Activated naive CD8-positive, alpha-beta T cell (primary cell): ENCODE results near the gene TRPM5.
"Not testable (repeated sequence)": the region's sequence is repeated elsewhere in the genome, so short reads cannot be mapped to it uniquely, and the experiment has no call there.

Experiments used
- H3K27ac Mint-ChIP-seq: one replicate; pipeline ENCODE4 v1.8.0; 2021; ENCODE audit warnings: mixed read lengths
- H3K27me3 Mint-ChIP-seq: one replicate; pipeline ENCODE4 v1.8.0; 2021; ENCODE audit warnings: mixed read lengths
- H3K36me3 Mint-ChIP-seq: one replicate; pipeline ENCODE4 v1.8.0; 2021; ENCODE audit warnings: mixed read lengths
- H3K4me1 Mint-ChIP-seq: one replicate; pipeline ENCODE4 v1.8.0; 2021; ENCODE audit warnings: low read depth, mixed read lengths
- H3K4me3 Mint-ChIP-seq: one replicate; pipeline ENCODE4 v1.8.0; 2021; ENCODE audit warnings: mild to moderate bottlenecking, mixed read lengths
- H3K9me3 Mint-ChIP-seq: one replicate; pipeline ENCODE4 v1.8.0; 2021; ENCODE audit warnings: low read depth, mixed read lengths

Gene TRPM5

GRCh38 chr11:2443881-2444820, at the start of gene TRPM5:
TSS of gene TRPM5 (minus strand) at chr11:2444514. CDS start at chr11:2423036, 21,478 bp downstream.
- Mint-ChIP-seq H3K27me3 (no peaks in the 10 kb centered on the region), H3K36me3 (no peaks in the 10 kb centered on the region), H3K27ac (peak within 1 kb of the TSS; percentile 80), H3K4me1 (peaks cover 45% of the 10 kb centered on the region), H3K9me3 (no peaks in the 10 kb centered on the region), H3K4me3 (peak within 1 kb of the TSS; percentile 89)

GRCh38 chr11:2489083-2489482, 44.8 kb upstream of the TRPM5 start:
- peaks cover 1% of the 10 kb centered on the region for H3K4me1 Mint-ChIP-seq
- peaks cover 55% of the 10 kb centered on the region for H3K36me3 Mint-ChIP-seq
- H3K27ac Mint-ChIP-seq: no peak overlapping the region
- no peaks in the 10 kb centered on the region for H3K27me3 Mint-ChIP-seq
- H3K4me3 Mint-ChIP-seq: no peak overlapping the region
- peaks cover 22% of the 10 kb centered on the region for H3K9me3 Mint-ChIP-seq

DNA sequence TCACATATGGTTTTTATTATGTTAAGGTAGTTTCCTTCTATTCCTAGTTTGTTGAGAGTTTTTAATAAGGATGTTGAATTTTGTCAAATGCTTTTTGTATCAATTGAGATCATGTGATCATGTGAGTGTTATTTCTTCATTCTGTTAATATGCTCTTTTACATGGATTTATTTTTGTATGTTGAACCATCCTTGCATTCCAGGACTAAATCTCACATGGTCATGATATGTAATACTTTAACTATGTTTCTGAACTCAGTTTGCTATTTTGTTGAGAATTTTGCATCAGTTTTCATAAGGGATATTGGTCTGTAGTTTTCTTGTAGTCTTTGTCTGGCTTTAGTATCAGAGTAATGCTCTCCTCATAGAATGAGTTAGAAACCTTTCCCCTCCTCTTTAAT, 43.7 kb upstream of the TRPM5 start:
- Mint-ChIP-seq H3K27ac (no peak overlapping the region), H3K4me3 (no peak overlapping the region), H3K27me3 (no peaks in the 10 kb centered on the region), H3K9me3 (peaks cover 22% of the 10 kb centered on the region), H3K4me1 (peaks cover 1% of the 10 kb centered on the region), H3K36me3 (peaks cover 52% of the 10 kb centered on the region)

GRCh38 chr11:2484576-2485125, 40.3 kb upstream of the TRPM5 start:
- Mint-ChIP-seq H3K4me1 (peaks cover 26% of the 10 kb centered on the region), H3K27ac (no peak overlapping the region), H3K36me3 (peaks cover 43% of the 10 kb centered on the region), H3K4me3 (no peak overlapping the region), H3K9me3 (peaks cover 12% of the 10 kb centered on the region), H3K27me3 (no peaks in the 10 kb centered on the region)

- Mint-ChIP-seq H3K4me1 (peaks cover 24% of the 10 kb centered on the region), H3K36me3 (peaks cover 42% of the 10 kb centered on the region), H3K9me3 (peaks cover 9% of the 10 kb centered on the region), H3K27ac (no peak overlapping the region), H3K27me3 (no peaks in the 10 kb centered on the region), H3K4me3 (no peak overlapping the region)
Observed at GRCh38 chr11:2483426-2483825, 39.1 kb upstream of the TRPM5 start.

GRCh38 chr11:2482745-2483144, 38.4 kb upstream of the TRPM5 start:
- Mint-ChIP-seq H3K4me1 (peaks cover 26% of the 10 kb centered on the region), H3K36me3 (peaks cover 42% of the 10 kb centered on the region), H3K9me3 (peaks cover 13% of the 10 kb centered on the region), H3K27ac (no peak overlapping the region), H3K27me3 (no peaks in the 10 kb centered on the region), H3K4me3 (no peak overlapping the region)

GRCh38 chr11:2482204-2482603, 37.9 kb upstream of the TRPM5 start:
- no peak overlapping the region for H3K27ac Mint-ChIP-seq
- H3K27me3 Mint-ChIP-seq: no peaks in the 10 kb centered on the region
- peaks cover 43% of the 10 kb centered on the region for H3K36me3 Mint-ChIP-seq
- H3K4me3 Mint-ChIP-seq: no peak overlapping the region
- H3K4me1 Mint-ChIP-seq: peaks cover 26% of the 10 kb centered on the region
- H3K9me3 Mint-ChIP-seq: peaks cover 11% of the 10 kb centered on the region

DNA sequence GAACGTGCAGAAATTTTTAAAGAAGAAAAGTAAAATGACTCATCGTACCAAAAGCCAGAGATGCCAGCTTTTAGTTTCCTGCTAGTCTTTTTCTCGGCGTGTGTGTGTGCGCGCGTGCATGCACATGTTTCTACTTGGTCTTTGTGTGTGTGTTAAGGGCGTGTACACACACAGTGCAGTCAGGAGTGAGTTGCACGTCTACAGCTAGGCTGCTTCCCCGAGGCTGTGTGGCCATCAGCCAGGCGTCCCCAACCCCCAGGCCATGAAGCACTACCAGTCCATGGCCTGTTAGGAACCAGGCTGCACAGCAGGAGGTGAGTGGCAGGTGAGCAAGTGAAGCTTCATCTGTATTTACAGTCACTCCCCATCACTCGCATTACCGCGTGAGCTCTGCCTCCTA, 36.9 kb upstream of the TRPM5 start:
- H3K36me3 Mint-ChIP-seq: peaks cover 41% of the 10 kb centered on the region
- H3K4me1 Mint-ChIP-seq: peaks cover 26% of the 10 kb centered on the region
- H3K27ac Mint-ChIP-seq: peak overlapping the region; percentile 77
- no peaks in the 10 kb centered on the region for H3K27me3 Mint-ChIP-seq
- H3K9me3 Mint-ChIP-seq: peaks cover 9% of the 10 kb centered on the region
- peak overlapping the region; percentile 73 for H3K4me3 Mint-ChIP-seq

- Mint-ChIP-seq H3K4me1 (peaks cover 26% of the 10 kb centered on the region), H3K27ac (peak overlapping the region; percentile 77), H3K27me3 (no peaks in the 10 kb centered on the region), H3K36me3 (peaks cover 37% of the 10 kb centered on the region), H3K9me3 (peaks cover 9% of the 10 kb centered on the region), H3K4me3 (peak overlapping the region; percentile 73)
Observed at GRCh38 chr11:2480874-2481220, 36.5 kb upstream of the TRPM5 start.

- H3K9me3 Mint-ChIP-seq, H3K27me3 Mint-ChIP-seq: not testable (repeated sequence)
- Mint-ChIP-seq H3K36me3 (peaks cover 33% of the 10 kb centered on the region), H3K4me1 (peaks cover 31% of the 10 kb centered on the region), H3K4me3 (peak overlapping the region; percentile 73), H3K27ac (peak overlapping the region; percentile 77)
Observed at GRCh38 chr11:2480067-2480873, 36.0 kb upstream of the TRPM5 start.

GRCh38 chr11:2477936-2478335, 33.6 kb upstream of the TRPM5 start:
- Mint-ChIP-seq H3K4me1 (peaks cover 34% of the 10 kb centered on the region), H3K9me3 (peaks cover 9% of the 10 kb centered on the region), H3K36me3 (peaks cover 26% of the 10 kb centered on the region)

GRCh38 chr11:2477254-2477653, 32.9 kb upstream of the TRPM5 start:
- H3K4me3 Mint-ChIP-seq: no peak overlapping the region
- H3K27ac Mint-ChIP-seq: no peak overlapping the region
- peaks cover 26% of the 10 kb centered on the region for H3K36me3 Mint-ChIP-seq
- H3K9me3 Mint-ChIP-seq: peaks cover 9% of the 10 kb centered on the region
- H3K4me1 Mint-ChIP-seq: peaks cover 31% of the 10 kb centered on the region
- no peaks in the 10 kb centered on the region for H3K27me3 Mint-ChIP-seq

More at GRCh38 chr11:2477936-2478335, 33.6 kb upstream of the TRPM5 start:
- Mint-ChIP-seq H3K27ac (no peak overlapping the region), H3K4me3 (no peak overlapping the region), H3K27me3 (no peaks in the 10 kb centered on the region)

DNA sequence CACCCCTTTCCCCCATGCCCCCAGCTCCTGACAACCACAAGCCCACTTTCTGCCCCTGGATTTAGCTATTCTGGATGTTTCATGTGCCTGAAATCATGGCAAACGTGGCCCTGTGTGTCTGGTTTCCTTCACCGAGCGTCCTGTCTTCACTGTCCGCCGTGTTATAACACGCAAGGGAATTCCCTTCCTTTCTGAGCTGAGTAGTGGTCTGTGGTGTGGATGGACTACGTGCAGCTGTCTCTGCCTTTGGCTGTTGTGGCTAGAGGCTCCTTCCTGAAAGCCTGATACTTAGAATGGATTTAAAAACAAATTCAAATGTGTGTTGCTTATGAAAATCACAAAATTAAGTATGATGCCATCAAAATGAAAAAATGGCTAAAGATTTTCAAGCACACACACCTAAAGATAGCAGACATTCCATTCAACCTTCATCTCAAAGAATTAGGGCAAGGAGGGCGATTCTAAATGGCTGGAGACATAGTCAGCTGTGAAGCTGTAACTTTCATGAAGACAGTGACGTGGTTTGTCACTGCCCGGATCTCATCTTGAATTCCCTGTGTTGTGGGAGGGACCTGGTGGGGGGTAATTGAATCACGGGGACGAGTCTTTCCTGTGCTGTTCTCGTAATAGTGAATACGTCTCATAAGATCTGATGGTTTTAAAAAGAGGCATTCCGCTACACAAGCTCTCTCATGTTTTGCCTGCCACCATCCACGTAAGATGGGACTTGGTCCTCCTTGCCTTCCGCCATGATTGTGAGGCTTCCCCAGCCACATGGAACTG, 31.0 kb upstream of the TRPM5 start:
- H3K27ac Mint-ChIP-seq: no peak overlapping the region
- peaks cover 26% of the 10 kb centered on the region for H3K4me1 Mint-ChIP-seq
- no peak overlapping the region for H3K4me3 Mint-ChIP-seq
- peaks cover 9% of the 10 kb centered on the region for H3K9me3 Mint-ChIP-seq
- H3K27me3 Mint-ChIP-seq: no peaks in the 10 kb centered on the region
- peaks cover 26% of the 10 kb centered on the region for H3K36me3 Mint-ChIP-seq

DNA sequence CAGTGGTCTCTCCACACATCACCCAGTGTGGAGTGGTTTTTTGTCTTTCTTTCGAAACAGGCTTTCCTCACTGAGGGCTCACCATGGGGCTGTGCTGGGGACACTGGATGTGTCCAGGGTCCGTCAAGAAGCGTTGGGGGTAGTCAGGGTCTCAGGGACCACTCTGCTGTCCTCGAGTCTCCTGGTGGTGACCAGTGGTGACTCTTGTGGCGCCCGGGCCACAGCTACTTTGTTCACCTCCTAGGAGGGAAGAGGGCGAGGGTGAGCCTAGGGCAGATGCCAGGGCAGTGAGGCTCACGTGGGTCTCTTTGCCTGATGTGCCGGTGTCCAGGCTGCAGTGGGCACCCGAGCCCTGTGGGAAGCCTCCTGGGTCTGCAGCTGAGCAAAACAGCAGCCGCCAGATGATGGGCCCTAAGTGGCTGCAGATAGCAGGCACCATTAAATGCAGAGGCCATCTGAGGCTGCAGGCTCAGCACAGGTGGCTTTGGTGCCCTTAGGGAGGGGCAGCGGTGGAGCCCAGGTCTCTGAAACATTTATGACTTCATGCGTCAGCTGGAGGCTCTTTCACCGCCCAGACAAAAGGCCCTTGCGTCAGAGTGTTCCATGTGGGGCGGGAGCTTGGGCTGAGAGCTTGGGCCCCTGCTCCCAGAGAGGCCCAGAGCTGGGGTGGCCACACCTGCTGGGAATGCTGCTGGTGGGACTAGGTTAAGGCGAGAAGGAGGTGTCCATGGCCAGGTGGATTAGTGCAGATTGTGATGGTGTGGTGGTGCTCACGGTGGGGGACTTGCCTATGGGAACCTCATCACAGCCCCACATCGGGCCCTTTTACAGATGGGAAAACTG, 30.0 kb upstream of the TRPM5 start:
- H3K36me3 Mint-ChIP-seq: peaks cover 19% of the 10 kb centered on the region
- H3K4me3 Mint-ChIP-seq: no peak overlapping the region
- no peaks in the 10 kb centered on the region for H3K27me3 Mint-ChIP-seq
- peaks cover 5% of the 10 kb centered on the region for H3K9me3 Mint-ChIP-seq
- peaks cover 25% of the 10 kb centered on the region for H3K4me1 Mint-ChIP-seq
- no peak overlapping the region for H3K27ac Mint-ChIP-seq
